Fibroblast of lung (primary cell): ENCODE data around the gene ACAP3. TPM values are rescaled to one million over a fixed set of nuclear protein-coding genes. Genes with fewer than 3 reads are reported as not detected.

Experiments
- DNase-seq, 2 donors: peaks; one replicate each; pipeline versions ENCODE4 v3.0.0 to v3.0.0-alpha.2; 2010; ENCODE audit warnings: low read depth in 2 of 2
- H2AFZ ChIP-seq: 2 replicates; pipeline ENCODE4 v1.5.1; 2012; ENCODE audit warnings: low read length, control low read depth, inconsistent platforms
- H3K27ac ChIP-seq: 2 replicates; pipeline ENCODE4 v1.5.1; 2011; ENCODE audit warnings: low read length, control low read depth; ENCODE audit not compliant: insufficient read depth
- H3K27me3 ChIP-seq: 2 replicates; pipeline ENCODE4 v1.5.1; 2011; ENCODE audit warnings: mild to moderate bottlenecking, low read length; ENCODE audit not compliant: control insufficient read depth, insufficient read depth
- H3K36me3 ChIP-seq: 2 replicates; pipeline ENCODE4 v1.5.1; 2011; ENCODE audit warnings: low read length; ENCODE audit not compliant: control insufficient read depth, insufficient read depth
- H3K4me1 ChIP-seq: 2 replicates; pipeline ENCODE4 v1.5.1; 2011; ENCODE audit warnings: low read length; ENCODE audit not compliant: control insufficient read depth, insufficient read depth; ENCODE audit errors: extremely low read depth
- H3K4me2 ChIP-seq: 2 replicates; pipeline ENCODE4 v1.5.1; 2011; ENCODE audit warnings: low read length, control low read depth; ENCODE audit not compliant: insufficient read depth; ENCODE audit errors: extremely low read depth
- H3K4me3 ChIP-seq, 4 experiments: fragments of 200-600 bp in 1 of 4; sonication (generic) in 1 of 4; replicated peaks in 1 of 4; 2 replicates each; pipeline ENCODE4 v1.5.1; 2011 to 2016; ENCODE audit warnings: low read length in 4 of 4, low read depth in 3 of 4, mild to moderate bottlenecking in 3 of 4, control low read depth in 2 of 4, inconsistent platforms in 1 of 4, mixed read lengths in 1 of 4; ENCODE audit not compliant: insufficient read depth in 1 of 4; ENCODE audit errors: control extremely low read depth in 1 of 4
- H3K79me2 ChIP-seq: 2 replicates; pipeline ENCODE4 v1.5.1; 2012; ENCODE audit warnings: mild to moderate bottlenecking, low read length, inconsistent platforms; ENCODE audit not compliant: control insufficient read depth, insufficient read depth
- H3K9ac ChIP-seq: 2 replicates; pipeline ENCODE4 v1.5.1; 2011; ENCODE audit warnings: mild to moderate bottlenecking, low read length, control low read depth; ENCODE audit not compliant: insufficient read depth
- H3K9me3 ChIP-seq: 2 replicates; pipeline ENCODE4 v1.5.1; 2012; ENCODE audit warnings: low read depth, low read length; ENCODE audit not compliant: control insufficient read depth, insufficient read depth
- H4K20me1 ChIP-seq: 2 replicates; pipeline ENCODE4 v1.5.1; 2011; ENCODE audit warnings: low read length; ENCODE audit not compliant: control insufficient read depth, insufficient read depth; ENCODE audit errors: extremely low read depth
- CTCF ChIP-seq, 2 donors: IDR thresholded peaks in 1 of 2; conservative IDR thresholded peaks in 1 of 2; 1 replicate in 1 of 2; 2 replicates in 1 of 2; pipeline ENCODE4 v1.5.1; 2011 to 2012; ENCODE audit warnings: low read length in 2 of 2, control low read depth in 1 of 2, inconsistent platforms in 1 of 2, low read depth in 1 of 2, mild to moderate bottlenecking in 1 of 2
- EZH2 ChIP-seq: IDR thresholded peaks from 2 replicates; pipeline ENCODE4 v1.5.1; 2012; ENCODE audit warnings: low read length, control low read depth, mild to moderate bottlenecking; ENCODE audit errors: missing control alignments
- polyA plus RNA-seq, 2 donors: library from polyadenylated mRNA; depleted of rRNA in 1 of 2; stranded (reverse) in 1 of 2; unstranded in 1 of 2; fragments of >200 nt; gene quantifications; 2 replicates each; pipeline ENCODE4 v1.2.1, GENCODE V29; 2011 to 2012; ENCODE audit warnings: missing spikeins in 1 of 2
- total RNA-seq: library from RNA; depleted of rRNA; stranded (reverse); fragments of >200 nt; gene quantifications from 2 replicates; pipeline ENCODE4 v1.2.1, GENCODE V29; 2014

Gene ACAP3
- total and polyA plus RNA-seq, 2 donors (not counting 1 experiment from before 2014, with no cell fraction given): 15.3 to 50.9 TPM

- Histone ChIP-seq H3K79me2 (peaks cover 62% of the 10 kb centered on the region), H3K4me1 (peaks cover 25% of the 10 kb centered on the region), H2AFZ (no peak overlapping the region), H4K20me1 (no peaks in the 10 kb centered on the region), H3K36me3 (peaks cover 29% of the 10 kb centered on the region), H3K27me3 (no peaks in the 10 kb centered on the region), H3K27ac (no peak overlapping the region), H3K9ac (no peak overlapping the region), H3K4me2 (no peak overlapping the region), H3K9me3 (no peaks in the 10 kb centered on the region), H3K4me3 (no peak overlapping the region)
- TF ChIP-seq EZH2: no peak
- no peak for TF ChIP-seq CTCF (conservative IDR thresholded peaks at IDR 0.05 in 1 of 2, IDR thresholded peaks at IDR 0.05 in 1 of 2; ENCODE audit: low read depth in 1 of 2, low read length in 2 of 2)
- no peak for DNase-seq
Measured at GRCh38 chr1:1342061-1342562, 34.4 kb upstream of the ACAP3 start.

- Histone ChIP-seq H3K4me3 (no peak overlapping the region), H3K9me3 (no peaks in the 10 kb centered on the region), H3K27me3 (no peaks in the 10 kb centered on the region), H3K79me2 (peaks cover 57% of the 10 kb centered on the region), H4K20me1 (no peaks in the 10 kb centered on the region), H3K36me3 (peaks cover 32% of the 10 kb centered on the region), H3K4me2 (no peak overlapping the region), H2AFZ (no peak overlapping the region), H3K4me1 (peaks cover 23% of the 10 kb centered on the region), H3K9ac (no peak overlapping the region), H3K27ac (no peak overlapping the region)
- no peak for DNase-seq
- TF ChIP-seq EZH2 (no peak), CTCF (conservative IDR thresholded peaks at IDR 0.05 in 1 of 2, IDR thresholded peaks at IDR 0.05 in 1 of 2; ENCODE audit: low read depth in 1 of 2, low read length in 2 of 2) (no peak)
Measured at GRCh38 chr1:1341549-1342021, 33.9 kb upstream of the ACAP3 start.

GRCh38 chr1:1340791-1341548 is 33.2 kb upstream of the ACAP3 start:
- Histone ChIP-seq H3K27ac (no peak overlapping the region), H2AFZ (no peak overlapping the region), H3K79me2 (peaks cover 51% of the 10 kb centered on the region), H3K9ac (no peak overlapping the region), H3K27me3 (no peaks in the 10 kb centered on the region), H3K4me3 (no peak overlapping the region), H3K36me3 (peaks cover 32% of the 10 kb centered on the region), H3K4me2 (no peak overlapping the region), H4K20me1 (no peaks in the 10 kb centered on the region), H3K4me1 (peaks cover 16% of the 10 kb centered on the region), H3K9me3 (no peaks in the 10 kb centered on the region)
- TF ChIP-seq EZH2 (no peak), CTCF (conservative IDR thresholded peaks at IDR 0.05 in 1 of 2, IDR thresholded peaks at IDR 0.05 in 1 of 2; ENCODE audit: low read depth in 1 of 2, low read length in 2 of 2) (no peak)
- no peak for DNase-seq
